Upper lobe of left lung (tissue), 6 donors: ENCODE measurements around the gene DLG2. TPM values are rescaled to one million over a fixed set of nuclear protein-coding genes. Genes with fewer than 3 reads are reported as not detected.

Experiments used
- ATAC-seq, 2 donors: fragments of 200-7000 bp; cut with Tn5 transposase; one replicate each; pipeline ENCODE4 v1.9.1; 2022; ENCODE audit warnings: mild to moderate bottlenecking in 2 of 2, moderate library complexity in 2 of 2; ENCODE audit not compliant: low FRiP score in 2 of 2
- DNase-seq, 2 donors: peaks; one replicate each; pipeline ENCODE4 v3.0.0-alpha.2; 2019 to 2020
- H3K27ac ChIP-seq, 4 donors: fragments of 200-600 bp; sonication (generic); one replicate each; pipeline ENCODE4 v1.5.1; 2016 to 2019
- H3K27me3 ChIP-seq, 4 donors: fragments of 200-600 bp; sonication (generic); one replicate each; pipeline ENCODE4 v1.5.1; 2017 to 2019
- H3K36me3 ChIP-seq, 4 donors: fragments of 200-600 bp; sonication (generic); one replicate each; pipeline ENCODE4 v1.5.1; 2016 to 2019
- H3K4me1 ChIP-seq, 4 donors: fragments of 200-600 bp; sonication (generic); one replicate each; pipeline ENCODE4 v1.5.1; 2018 to 2019
- H3K4me3 ChIP-seq, 4 donors: fragments of 200-600 bp; sonication (generic); one replicate each; pipeline ENCODE4 v1.5.1; 2017 to 2019; ENCODE audit warnings: mild to moderate bottlenecking in 2 of 4, moderate library complexity in 1 of 4
- H3K9me3 ChIP-seq, 4 donors: fragments of 200-600 bp; sonication (generic); one replicate each; pipeline ENCODE4 v1.5.1; 2018 to 2019
- CTCF ChIP-seq, 6 experiments: fragments of 450-650 bp in 4 of 6; fragments of 200-600 bp in 2 of 6; sonication (generic) in 2 of 6; IDR thresholded peaks; one replicate each; pipeline ENCODE4 v1.5.1; 2016 to 2019; ENCODE audit warnings: antibody characterized with exemption in 6 of 6
- EP300 ChIP-seq, 4 donors: sonication (generic); formaldehyde crosslinking; IDR thresholded peaks; one replicate each; pipeline ENCODE4 v1.5.1; 2017; ENCODE audit warnings: antibody characterized with exemption in 4 of 4, control low read depth in 2 of 4
- POLR2A ChIP-seq, 4 donors: fragments of 450-650 bp; IDR thresholded peaks; one replicate each; pipeline ENCODE4 v1.5.1; 2016 to 2017; ENCODE audit warnings: antibody characterized with exemption in 4 of 4, mild to moderate bottlenecking in 2 of 4
- POLR2AphosphoS5 ChIP-seq, 2 donors: sonication (generic); formaldehyde crosslinking; IDR thresholded peaks; one replicate each; pipeline ENCODE4 v1.5.1; 2017; ENCODE audit warnings: antibody characterized with exemption in 2 of 2
- WGBS, 2 donors: methylation state at CpG; one replicate each; pipeline ENCODE4 v1.1.5; 2017 to 2018; 5-methylcytosine and 5-hydroxymethylcytosine counted together
- total RNA-seq, 6 donors: library from RNA; depleted of rRNA in 4 of 6; stranded (reverse); fragments of >200 nt in 4 of 6; gene quantifications; one replicate each; pipeline versions ENCODE4 v1.1.0 to v1.2.1, GENCODE V29; 2016 to 2021
- donor health status: DM: no; HTN: no; CAD: no; lungs with moderate emphysema.
- donor health status: DM: no; HTN: yes; CAD: no; lungs with severe emphysema.

The DLG2 gene
- total RNA-seq, 6 donors from 2014 or later = 3.4 to 37.7 (median 9.1) TPM

- Histone ChIP-seq H3K9me3 (no peaks in the 10 kb centered on the region), H3K4me1 (no peaks in the 10 kb centered on the region), H3K4me3 (no peak overlapping the region), H3K27me3 (no peaks in the 10 kb centered on the region), H3K27ac (no peak overlapping the region), H3K36me3 (no peaks in the 10 kb centered on the region)
- DNase-seq (no peak), ATAC-seq (no peak)
- no peak for TF ChIP-seq CTCF (IDR thresholded peaks at IDR 0.05)
- TF ChIP-seq POLR2A (IDR thresholded peaks at IDR 0.05) = no peak
- no peak for TF ChIP-seq EP300 (IDR thresholded peaks at IDR 0.05)
- TF ChIP-seq POLR2AphosphoS5 (IDR thresholded peaks at IDR 0.05) = no peak
- WGBS, 2 donors = 61 to 77% methylated on average over 3 of the region's 3 CpGs
Observed at GRCh38 chr11:84889556-84889955, 737.6 kb downstream of the DLG2 start.

- H3K27ac ChIP-seq = no peak overlapping the region
- 65 to 68% methylated on average over 3 of the region's 3 CpGs for WGBS, 2 donors
- H3K36me3 ChIP-seq = no peaks in the 10 kb centered on the region
- no peaks in the 10 kb centered on the region for H3K9me3 ChIP-seq
- no peak overlapping the region for H3K4me3 ChIP-seq
- no peak for DNase-seq
- no peak for TF ChIP-seq POLR2AphosphoS5 (IDR thresholded peaks at IDR 0.05)
- no peak for TF ChIP-seq CTCF (IDR thresholded peaks at IDR 0.05)
- TF ChIP-seq POLR2A (IDR thresholded peaks at IDR 0.05) = no peak
- TF ChIP-seq EP300 (IDR thresholded peaks at IDR 0.05) = no peak
- no peaks in the 10 kb centered on the region for H3K4me1 ChIP-seq
- ATAC-seq = no peak
- no peaks in the 10 kb centered on the region for H3K27me3 ChIP-seq
Observed at GRCh38 chr11:84887055-84887629, 740.0 kb downstream of the DLG2 start.

GRCh38 chr11:84886344-84886743 lies 740.8 kb downstream of the DLG2 start:
- no peak overlapping the region for H3K27ac ChIP-seq
- DNase-seq = no peak
- no peaks in the 10 kb centered on the region for H3K27me3 ChIP-seq
- no peaks in the 10 kb centered on the region for H3K9me3 ChIP-seq
- TF ChIP-seq POLR2AphosphoS5 (IDR thresholded peaks at IDR 0.05) = no peak
- TF ChIP-seq EP300 (IDR thresholded peaks at IDR 0.05) = no peak
- no peak for TF ChIP-seq CTCF (IDR thresholded peaks at IDR 0.05)
- no peak for TF ChIP-seq POLR2A (IDR thresholded peaks at IDR 0.05)
- H3K4me3 ChIP-seq = no peak overlapping the region
- WGBS, 2 donors = 0 to 40% methylated on average over 1 of the region's 1 CpG
- ATAC-seq = no peak
- H3K36me3 ChIP-seq = no peaks in the 10 kb centered on the region
- H3K4me1 ChIP-seq = no peaks in the 10 kb centered on the region

- 91% methylated on average over 2 of the region's 2 CpGs for WGBS, 2 donors
- H3K27ac ChIP-seq = no peak overlapping the region
Observed at GRCh38 chr11:84884836-84885235, 742.3 kb downstream of the DLG2 start.

More at GRCh38 chr11:84884836-84885235, 742.3 kb downstream of the DLG2 start:
- no peaks in the 10 kb centered on the region for H3K27me3 ChIP-seq
- no peak for TF ChIP-seq POLR2AphosphoS5 (IDR thresholded peaks at IDR 0.05)
- no peak for TF ChIP-seq CTCF (IDR thresholded peaks at IDR 0.05)
- no peak for TF ChIP-seq EP300 (IDR thresholded peaks at IDR 0.05)
- no peak for TF ChIP-seq POLR2A (IDR thresholded peaks at IDR 0.05)
- H3K4me3 ChIP-seq = no peak overlapping the region
- H3K9me3 ChIP-seq = no peaks in the 10 kb centered on the region
- ATAC-seq = no peak
- no peaks in the 10 kb centered on the region for H3K4me1 ChIP-seq
- DNase-seq = no peak
- H3K36me3 ChIP-seq = no peaks in the 10 kb centered on the region
